Activated T-cell treated with anti-CD3 and anti-CD28 coated beads for 24 hours (primary cell): ENCODE results near the gene PTPRE.

Experiments
- DNase-seq: peaks from one replicate; pipeline ENCODE4 v3.0.0-alpha.2; 2020; ENCODE audit warnings: low read depth

Gene PTPRE

GRCh38 chr10:128000471-128001362, 93.8 kb downstream of the PTPRE start:
- no peak for DNase-seq

GRCh38 chr10:128001363-128001745, 94.5 kb downstream of the PTPRE start:
- no peak for DNase-seq

- DNase-seq: no peak
Observed at GRCh38 chr10:128001849-128002248, 94.9 kb downstream of the PTPRE start.

- no peak for DNase-seq
Observed at GRCh38 chr10:128003521-128003920, 96.6 kb downstream of the PTPRE start.

- DNase-seq: no peak
Observed at GRCh38 chr10:128005858-128006257, 99.0 kb downstream of the PTPRE start.

GRCh38 chr10:128007056-128007455, 100.2 kb downstream of the PTPRE start:
- DNase-seq: no peak

- no peak for DNase-seq
Observed at GRCh38 chr10:128007971-128008370, 101.1 kb downstream of the PTPRE start.

- DNase-seq: no peak
Observed at GRCh38 chr10:128008521-128009250, 101.8 kb downstream of the PTPRE start.

- no peak for DNase-seq
Observed at GRCh38 chr10:128009372-128010126, 102.6 kb downstream of the PTPRE start.

GRCh38 chr10:128011059-128011979, 104.4 kb downstream of the PTPRE start:
- peak; percentile 85 for DNase-seq

- DNase-seq: no peak
Observed at GRCh38 chr10:128013626-128014025, 106.7 kb downstream of the PTPRE start.

GRCh38 chr10:128014236-128014635, 107.3 kb downstream of the PTPRE start:
- no peak for DNase-seq

- no peak for DNase-seq
Observed at GRCh38 chr10:128016423-128017060, 109.6 kb downstream of the PTPRE start.

GRCh38 chr10:128017822-128018221, 110.9 kb downstream of the PTPRE start:
- no peak for DNase-seq

- no peak for DNase-seq
Observed at GRCh38 chr10:128018236-128018635, 111.3 kb downstream of the PTPRE start.

GRCh38 chr10:128018691-128019090, 111.8 kb downstream of the PTPRE start:
- no peak for DNase-seq

- no peak for DNase-seq
Observed at GRCh38 chr10:128022261-128023196, 115.6 kb downstream of the PTPRE start.

GRCh38 chr10:128024426-128024825, 117.5 kb downstream of the PTPRE start:
- no peak for DNase-seq

GRCh38 chr10:128025437-128025836, 118.5 kb downstream of the PTPRE start:
- no peak for DNase-seq

GRCh38 chr10:128025951-128026350, 119.0 kb downstream of the PTPRE start:
- no peak for DNase-seq
